ENCODE results near the gene LMAN1.

LMAN1 gene

GRCh38 chr18:59358414-59358711 lies 702 bp downstream of the LMAN1 start (continued):
- TF ChIP-seq, protein P1, sequence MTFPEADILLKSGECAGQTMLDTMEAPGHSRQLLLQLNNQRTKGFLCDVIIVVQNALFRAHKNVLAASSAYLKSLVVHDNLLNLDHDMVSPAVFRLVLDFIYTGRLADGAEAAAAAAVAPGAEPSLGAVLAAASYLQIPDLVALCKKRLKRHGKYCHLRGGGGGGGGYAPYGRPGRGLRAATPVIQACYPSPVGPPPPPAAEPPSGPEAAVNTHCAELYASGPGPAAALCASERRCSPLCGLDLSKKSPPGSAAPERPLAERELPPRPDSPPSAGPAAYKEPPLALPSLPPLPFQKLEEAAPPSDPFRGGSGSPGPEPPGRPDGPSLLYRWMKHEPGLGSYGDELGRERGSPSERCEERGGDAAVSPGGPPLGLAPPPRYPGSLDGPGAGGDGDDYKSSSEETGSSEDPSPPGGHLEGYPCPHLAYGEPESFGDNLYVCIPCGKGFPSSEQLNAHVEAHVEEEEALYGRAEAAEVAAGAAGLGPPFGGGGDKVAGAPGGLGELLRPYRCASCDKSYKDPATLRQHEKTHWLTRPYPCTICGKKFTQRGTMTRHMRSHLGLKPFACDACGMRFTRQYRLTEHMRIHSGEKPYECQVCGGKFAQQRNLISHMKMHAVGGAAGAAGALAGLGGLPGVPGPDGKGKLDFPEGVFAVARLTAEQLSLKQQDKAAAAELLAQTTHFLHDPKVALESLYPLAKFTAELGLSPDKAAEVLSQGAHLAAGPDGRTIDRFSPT (tag by site-specific recombination; IDR thresholded peaks at IDR 0.05), result 0 out of 2 replicates have a peak, but pooled peaks have one; percentile 12
- TF ChIP-seq ZNF169 (tag by site-specific recombination; IDR thresholded peaks at IDR 0.05), result no peak

DNA sequence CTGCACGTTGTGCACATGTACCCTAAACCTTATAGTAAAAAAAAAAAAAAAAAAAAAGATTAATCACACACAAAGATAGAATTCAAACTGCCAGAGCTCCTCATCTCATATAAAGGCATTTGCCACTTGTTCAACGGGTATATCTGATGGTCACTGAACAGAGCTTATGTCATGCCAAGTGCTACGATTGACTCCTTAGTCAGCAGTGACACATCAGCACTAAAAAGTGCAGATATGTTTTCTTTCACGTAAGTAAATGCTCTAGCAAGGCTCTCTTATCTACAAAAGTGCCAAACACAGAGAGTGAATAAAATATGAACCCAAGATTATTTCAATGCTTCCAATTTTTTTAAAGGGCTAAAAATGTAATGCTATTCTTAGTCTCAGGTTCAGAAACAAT lies 1.1 kb downstream of the LMAN1 start:
- Histone ChIP-seq H3K4me3 (ENCODE audit: low read depth, low read length) (peak overlapping the region; percentile 76), H3K4me1 (ENCODE audit: control insufficient read depth, insufficient read depth, low read length) (peaks cover 8% of the 10 kb centered on the region), H3K36me3 (ENCODE audit: control insufficient read depth in 2 of 2, insufficient read depth in 1 of 2, low read length in 2 of 2) (peaks cover 25 to 31% of the 10 kb centered on the region in 2 experiments), H3K27ac (ENCODE audit: extremely low read depth, low read depth, low read length) (0 out of 2 replicates have a peak overlapping the region, but pooled peaks have one; percentile 90), H3K9me3 (ENCODE audit: control insufficient read depth, insufficient read depth, low read depth, low read length) (no peaks in the 10 kb centered on the region)
- TF ChIP-seq CTCF (tag by site-specific recombination; IDR thresholded peaks at IDR 0.05) (no peak), HOXA7 (CRISPR knock-in tag; IDR thresholded peaks at IDR 0.05; ENCODE audit: borderline replicate concordance) (no peak), ZNF423 (tag by site-specific recombination; IDR thresholded peaks at IDR 0.05) (no peak), ZNF23 (tag by site-specific recombination; IDR thresholded peaks at IDR 0.05; ENCODE audit: borderline replicate concordance) (no peak), ZNF660 (tag by site-specific recombination; IDR thresholded peaks at IDR 0.05) (0 out of 2 replicates have a peak, but pooled peaks have one; percentile 28), PRDM1 (tag by site-specific recombination; IDR thresholded peaks at IDR 0.05) (peak; percentile 33; the same call in 1 of the 2 replicates), OVOL3 (tag by site-specific recombination; IDR thresholded peaks at IDR 0.05) (no peak), GLI4 (tag by site-specific recombination; IDR thresholded peaks at IDR 0.05) (no peak), ZNF629 (tag by site-specific recombination; IDR thresholded peaks at IDR 0.05) (peak; percentile 76), ZNF785 (tag by site-specific recombination; IDR thresholded peaks at IDR 0.05) (no peak)
- ChIA-PET POLR2A (interaction anchor here (0.7 to 1.0 kb wide), 2 partner anchors 18 to 82 kb away, joined by 6 to 7 read pairs; no protein-coding TSS in a partner anchor), CTCF (interaction anchor here (0.6 kb wide), 1 partner anchor 379 kb away, joined by 3 read pairs; no protein-coding TSS in a partner anchor)

DNA sequence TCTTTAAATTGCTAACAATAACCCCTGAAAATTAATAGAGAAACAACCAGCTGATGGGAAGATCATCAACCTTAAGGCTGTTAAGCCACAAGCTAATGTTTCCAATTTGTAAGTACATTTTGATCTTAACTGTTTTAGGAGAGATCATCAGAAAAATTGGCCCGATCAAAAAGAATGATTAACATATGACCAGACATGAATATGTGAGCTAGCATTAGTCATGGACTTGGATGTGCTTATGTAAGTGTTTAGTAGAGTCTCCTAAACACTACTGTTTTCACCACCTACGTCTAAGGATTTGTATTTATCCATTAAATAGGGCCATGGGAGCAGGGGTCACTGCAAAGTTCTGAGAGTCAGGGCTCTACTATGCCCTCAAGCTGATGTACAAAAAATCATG lies 4.3 kb downstream of the LMAN1 start:
- CTCF ChIA-PET, result interaction anchor here (0.6 to 6.0 kb wide), 3 partner anchors 46 to 470 kb away, joined by 3 to 39 read pairs (median 12); no protein-coding TSS in a partner anchor
- TF ChIP-seq ZNF10 (tag by site-specific recombination; IDR thresholded peaks at IDR 0.05), result no peak
- TF ChIP-seq ZNF121 (tag by site-specific recombination; IDR thresholded peaks at IDR 0.05), result no peak
- no peak for TF ChIP-seq REPIN1 (tag by site-specific recombination; IDR thresholded peaks at IDR 0.05; ENCODE audit: low read depth)
- TF ChIP-seq ZSCAN4 (tag by site-specific recombination; IDR thresholded peaks at IDR 0.05), result no peak
- TF ChIP-seq ZNF677 (tag by site-specific recombination; IDR thresholded peaks at IDR 0.05), result no peak
- TF ChIP-seq, protein P1 (tag by site-specific recombination; IDR thresholded peaks at IDR 0.05), result no peak
- TF ChIP-seq ZNF626 (tag by site-specific recombination; IDR thresholded peaks at IDR 0.05), result no peak
- no peak for TF ChIP-seq KLF17 (tag by site-specific recombination; IDR thresholded peaks at IDR 0.05)
- TF ChIP-seq ZNF707 (tag by site-specific recombination; IDR thresholded peaks at IDR 0.05), result no peak
- no peak for TF ChIP-seq ZSCAN18 (tag by site-specific recombination; IDR thresholded peaks at IDR 0.05)
- TF ChIP-seq ZNF658 (tag by site-specific recombination; IDR thresholded peaks at IDR 0.05), result no peak
- no peak for TF ChIP-seq ZNF211 (tag by site-specific recombination; IDR thresholded peaks at IDR 0.05; ENCODE audit: low read depth)
- TF ChIP-seq ZNF114 (tag by site-specific recombination; IDR thresholded peaks at IDR 0.05), result no peak
- no peak for TF ChIP-seq HOXC10 (CRISPR knock-in tag; IDR thresholded peaks at IDR 0.05)

More for the DNA sequence above, 4.3 kb downstream of the LMAN1 start:
- H3K36me3 ChIP-seq (ENCODE audit: control insufficient read depth in 2 of 2, insufficient read depth in 1 of 2, low read length in 2 of 2), result peaks cover 56 to 59% of the 10 kb centered on the region in 2 experiments
- H3K27ac ChIP-seq (ENCODE audit: extremely low read depth, low read depth, low read length), result no peak overlapping the region
- H3K4me3 ChIP-seq (ENCODE audit: low read depth, low read length), result no peak overlapping the region
- no peaks in the 10 kb centered on the region for H3K9me3 ChIP-seq (ENCODE audit: control insufficient read depth, insufficient read depth, low read depth, low read length)
- H3K4me1 ChIP-seq (ENCODE audit: control insufficient read depth, insufficient read depth, low read length), result peaks cover 8% of the 10 kb centered on the region
- POLR2A ChIA-PET, result no interaction called here
